ENCODE results near the gene LMBR1L. TPM values are rescaled to one million over a fixed set of nuclear protein-coding genes. Genes with fewer than 3 reads are reported as not detected.

LMBR1L gene
- polyA plus RNA-seq, 3 donors: 59.6 to 91.0 (median 90.9) TPM

GRCh38 chr12:49055978-49056754 is 54.5 kb downstream of the LMBR1L start:
- DNase-seq: peak; percentile 40

- no peak for DNase-seq
Measured at GRCh38 chr12:49055092-49055491, 55.6 kb downstream of the LMBR1L start.

DNA sequence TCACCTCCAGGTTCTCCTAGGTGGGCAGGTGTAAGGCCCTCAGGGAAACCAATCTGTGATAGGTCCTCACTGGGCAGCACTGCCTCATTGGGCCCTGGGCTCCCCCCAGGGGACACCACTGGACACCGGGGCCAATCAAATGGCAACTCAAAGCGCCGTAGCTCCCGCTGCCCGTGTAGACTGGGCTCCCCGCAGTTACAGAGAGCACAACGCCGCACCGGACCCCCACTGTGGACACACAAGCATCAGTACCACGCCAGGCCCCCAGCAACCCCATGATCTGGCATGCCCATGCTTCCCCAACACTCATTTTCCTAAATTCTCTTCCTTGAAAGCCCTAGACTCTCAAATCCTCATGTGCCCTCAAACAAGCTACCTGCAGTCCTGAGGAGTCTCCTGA is 56.1 kb downstream of the LMBR1L start:
- DNase-seq: no peak

GRCh38 chr12:49054096-49054495 is 56.6 kb downstream of the LMBR1L start:
- no peak for DNase-seq

DNA sequence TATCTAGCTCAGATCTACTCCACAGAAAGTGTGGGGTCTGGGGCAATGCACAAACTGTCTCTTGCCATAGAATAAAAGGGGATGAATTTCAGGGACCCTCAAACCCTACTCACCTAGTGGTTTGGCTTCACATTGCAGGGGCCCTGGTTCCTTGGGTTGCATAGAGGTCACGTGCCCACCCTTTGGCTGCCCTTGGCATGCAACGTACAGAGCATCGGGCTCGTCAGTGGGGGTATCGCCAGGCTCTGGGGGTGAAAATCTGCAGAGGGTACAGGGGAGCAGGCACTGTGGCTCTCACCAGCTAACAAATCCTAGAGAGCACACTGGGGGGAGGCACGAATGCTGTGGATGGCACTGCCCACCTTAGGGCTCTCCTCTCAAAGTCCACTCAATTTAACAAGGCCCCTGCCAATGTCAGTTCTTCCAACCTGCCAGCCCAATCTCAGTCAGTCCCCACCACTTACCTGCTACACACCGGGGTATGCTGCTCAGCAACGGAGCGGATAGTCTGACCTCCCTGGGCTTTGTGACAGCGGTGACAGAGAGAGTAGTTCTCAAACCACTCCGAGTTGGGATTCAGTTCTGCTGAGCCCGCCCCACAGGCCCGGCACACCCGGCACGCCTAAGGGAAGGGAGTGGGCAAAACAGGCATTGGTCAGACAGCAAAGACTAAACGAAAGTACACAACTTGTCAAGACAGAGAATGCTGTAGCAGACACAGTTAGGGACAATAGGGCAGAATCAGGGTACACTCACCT is 58.0 kb downstream of the LMBR1L start:
- no peak for DNase-seq

DNA sequence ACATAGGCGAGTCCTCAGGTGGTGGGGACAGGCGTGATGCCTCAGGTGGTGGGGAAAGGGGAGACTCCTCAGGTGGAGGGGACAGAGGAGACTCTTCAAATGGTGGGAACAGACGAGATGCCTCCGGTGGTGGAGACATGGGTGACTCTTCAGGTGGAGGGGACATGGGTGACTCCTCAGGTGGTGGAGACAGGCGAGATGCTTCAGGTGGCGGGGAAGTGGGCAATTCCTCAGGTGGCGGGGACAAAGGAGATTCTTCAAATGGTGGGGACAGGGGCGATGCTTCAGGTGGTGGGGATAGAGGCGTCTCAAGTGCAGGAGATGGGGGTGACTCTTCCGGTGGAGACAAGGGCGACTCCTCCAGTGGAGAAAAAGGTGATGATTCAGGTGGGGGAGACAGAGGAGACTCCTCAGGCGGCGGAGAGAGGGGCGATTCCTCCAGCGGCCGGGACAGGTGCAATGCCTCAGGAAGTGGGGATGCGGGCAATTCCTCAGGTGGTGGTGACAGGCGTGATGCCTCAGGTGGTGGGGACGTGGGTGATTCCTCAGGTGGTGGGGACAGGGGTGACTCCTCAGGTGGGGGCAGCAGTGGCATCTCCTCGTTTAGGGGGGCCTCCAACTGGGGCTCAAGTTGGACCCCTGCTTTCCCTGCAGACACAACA is 58.7 kb downstream of the LMBR1L start:
- DNase-seq: no peak

GRCh38 chr12:49051373-49051764 is 59.3 kb downstream of the LMBR1L start:
- no peak for DNase-seq

DNA sequence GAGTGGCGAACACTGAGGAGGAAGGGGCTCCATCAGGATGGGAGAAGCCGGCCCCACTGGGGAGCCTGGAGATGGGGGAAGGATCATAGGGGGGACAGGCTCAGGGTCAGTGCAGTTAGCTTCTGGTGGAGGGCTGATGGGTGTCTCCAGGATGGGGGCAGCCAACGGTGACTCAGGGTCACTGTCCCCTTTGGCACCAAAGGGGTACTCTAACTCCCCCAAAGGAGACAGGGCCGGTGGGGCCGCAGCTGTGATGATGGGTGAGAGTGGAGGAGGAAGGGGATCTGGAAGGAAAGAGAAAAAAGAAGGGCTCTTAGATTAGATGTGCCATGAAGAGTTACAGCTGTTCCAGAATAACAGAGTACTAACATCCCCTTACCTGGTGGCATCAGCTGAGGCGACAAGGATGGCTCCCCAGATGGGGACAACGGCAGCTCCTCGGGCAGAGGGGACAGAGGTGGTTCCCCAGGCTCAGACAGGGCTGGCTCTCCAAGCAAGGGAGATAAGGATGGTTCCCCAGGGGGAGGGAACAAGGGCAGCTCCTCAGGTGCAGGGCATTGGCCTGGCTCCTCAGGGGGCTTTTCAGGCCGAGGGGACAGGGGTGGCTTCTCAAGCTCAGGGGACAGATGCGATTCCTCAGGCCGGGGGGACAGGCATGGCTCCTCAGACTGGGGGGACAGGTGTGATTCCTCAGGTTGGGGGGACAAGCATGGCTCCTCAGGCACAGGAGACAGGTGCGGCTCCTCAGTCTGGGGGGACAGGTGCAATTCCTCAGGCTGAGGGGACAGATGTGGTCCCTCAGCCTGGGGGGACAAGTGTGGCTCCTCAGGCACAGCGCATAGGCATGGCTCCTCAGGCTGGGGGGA is 59.9 kb downstream of the LMBR1L start:
- DNase-seq: no peak

GRCh38 chr12:49049566-49050224 is 61.0 kb downstream of the LMBR1L start:
- no peak for DNase-seq

DNA sequence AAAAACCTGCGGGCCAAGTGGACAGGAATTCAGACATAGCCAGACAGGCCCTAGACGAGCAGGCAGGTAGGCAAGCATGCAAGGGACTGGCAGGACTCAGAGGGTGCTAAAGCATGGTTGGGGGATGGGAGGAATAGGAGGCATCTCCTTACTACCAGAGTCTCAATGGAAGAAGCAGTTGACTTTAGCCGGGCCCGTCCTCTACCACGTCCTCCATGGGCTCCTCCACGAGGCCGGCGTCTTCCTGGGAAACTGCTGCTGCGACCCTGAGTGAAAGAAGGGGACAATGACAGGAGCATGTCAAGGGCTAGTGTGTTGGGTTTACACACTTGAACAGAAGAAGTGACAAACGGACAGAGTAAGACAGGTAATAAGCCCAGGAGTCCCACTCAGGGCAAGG is 61.7 kb downstream of the LMBR1L start:
- DNase-seq: no peak

Other genes with a start within 250 kb of the LMBR1L start
- 1 to 10 TPM; 2.5 to 3.0 (median 2.5) TPM for gene RND1, start 245.0 kb downstream of the LMBR1L start, polyA plus RNA-seq (ENCODE audit: insufficient read length in 3 of 3)
- 10 to 100 TPM; 16.4 to 19.8 (median 18.3) TPM for gene FKBP11, start 185.4 kb downstream of the LMBR1L start, polyA plus RNA-seq (ENCODE audit: insufficient read length in 3 of 3)
- gene ARF3, start 153.4 kb downstream of the LMBR1L start, polyA plus RNA-seq (ENCODE audit: insufficient read length in 3 of 3): 100 to 1,000 TPM; 130 to 138 (median 138) TPM
- under 1 TPM in 1 of 3 donors, not detected in 2; 0.09 TPM for gene WNT10B, start 139.1 kb downstream of the LMBR1L start, polyA plus RNA-seq (ENCODE audit: insufficient read length in 3 of 3)
- gene WNT1, start 132.5 kb downstream of the LMBR1L start, polyA plus RNA-seq (ENCODE audit: insufficient read length in 3 of 3): not detected
- 100 to 1,000 TPM in 1 of 3 donors, 10 to 100 TPM in 2; 92.6 to 101 (median 93.1) TPM for gene DDN, start 111.5 kb downstream of the LMBR1L start, polyA plus RNA-seq (ENCODE audit: insufficient read length in 3 of 3)
- 10 to 100 TPM; 71.6 to 87.5 (median 83.5) TPM for gene PRKAG1, start 92.1 kb downstream of the LMBR1L start, polyA plus RNA-seq (ENCODE audit: insufficient read length in 3 of 3)
- gene KMT2D, start 50.1 kb downstream of the LMBR1L start, polyA plus RNA-seq (ENCODE audit: insufficient read length in 3 of 3): 10 to 100 TPM; 47.9 to 66.1 (median 65.9) TPM
- 1 to 10 TPM; 1.6 to 2.1 (median 2.0) TPM for gene RHEBL1, start 40.9 kb downstream of the LMBR1L start, polyA plus RNA-seq (ENCODE audit: insufficient read length in 3 of 3)
- under 1 TPM; 0.34 to 0.50 (median 0.35) TPM for gene DHH, start 16.0 kb downstream of the LMBR1L start, polyA plus RNA-seq (ENCODE audit: insufficient read length in 3 of 3)
- 1,000 to 10,000 TPM in 2 of 3 donors, 100 to 1,000 TPM in 1; 971 to 1,231 (median 1,109) TPM for gene TUBA1B, start 20.5 kb upstream of the LMBR1L start, polyA plus RNA-seq (ENCODE audit: insufficient read length in 3 of 3)
- gene TUBA1A, start 78.2 kb upstream of the LMBR1L start, polyA plus RNA-seq (ENCODE audit: insufficient read length in 3 of 3): 100 to 1,000 TPM; 364 to 473 (median 401) TPM
- 100 to 1,000 TPM; 140 to 152 (median 142) TPM for gene TUBA1C, start 154.2 kb upstream of the LMBR1L start, polyA plus RNA-seq (ENCODE audit: insufficient read length in 3 of 3)
- gene PRPH, start 184.3 kb upstream of the LMBR1L start, polyA plus RNA-seq (ENCODE audit: insufficient read length in 3 of 3): under 1 TPM; 0.30 to 0.56 (median 0.47) TPM
- 10 to 100 TPM; 22.4 to 37.1 (median 26.6) TPM for gene TROAP, start 212.4 kb upstream of the LMBR1L start, polyA plus RNA-seq (ENCODE audit: insufficient read length in 3 of 3)
- gene C1QL4, start 226.3 kb upstream of the LMBR1L start, polyA plus RNA-seq (ENCODE audit: insufficient read length in 3 of 3): 1 to 10 TPM; 1.2 to 2.0 (median 1.3) TPM
- gene DNAJC22, start 236.0 kb upstream of the LMBR1L start, polyA plus RNA-seq (ENCODE audit: insufficient read length in 3 of 3): 10 to 100 TPM; 16.1 to 25.4 (median 24.5) TPM